Hindlimb muscle (tissue), 1 donor: ENCODE measurements around the gene SMIM12. TPM values are rescaled to one million over a fixed set of nuclear protein-coding genes. Genes with fewer than 3 reads are reported as not detected.

ENCODE experiments used
- polyA plus RNA-seq: library from polyadenylated mRNA; unstranded; fragments of 120-200 nt; gene quantifications from one replicate; pipeline ENCODE4 v1.2.1, GENCODE V29; 2013; ENCODE audit not compliant: insufficient read length

The SMIM12 gene
- polyA plus RNA-seq, 1 donor, result 23.3 TPM

Other genes starting within 250 kb of the SMIM12 start
- 0.39 TPM for gene GJB5, start 104.7 kb downstream of the SMIM12 start, polyA plus RNA-seq
- gene GJB4, start 100.0 kb downstream of the SMIM12 start, polyA plus RNA-seq, result not detected
- 0.25 TPM for gene GJB3, start 78.5 kb downstream of the SMIM12 start, polyA plus RNA-seq
- 37.1 TPM for gene GJA4, start 66.8 kb downstream of the SMIM12 start, polyA plus RNA-seq
- 0.45 TPM for gene DLGAP3, start 69.9 kb upstream of the SMIM12 start, polyA plus RNA-seq
- gene TMEM35B, start 125.6 kb upstream of the SMIM12 start, polyA plus RNA-seq, result 17.7 TPM
- gene ZMYM6, start 172.2 kb upstream of the SMIM12 start, polyA plus RNA-seq, result 14.0 TPM
- gene ZMYM1, start 219.6 kb upstream of the SMIM12 start, polyA plus RNA-seq, result 9.8 TPM